Hepatocyte (in vitro differentiated cells): ENCODE data around the gene FAM210B. TPM values are rescaled to one million over a fixed set of nuclear protein-coding genes. Genes with fewer than 3 reads are reported as not detected.

Experiments
- DNase-seq: peaks from one replicate; pipeline ENCODE4 v3.0.0-alpha.2; 2016; ENCODE audit warnings: low spot score
- H2AFZ ChIP-seq: fragments of 200-600 bp; sonication (generic); 2 replicates; pipeline ENCODE4 v1.6.0; 2016; ENCODE audit warnings: antibody characterized with exemption, mild to moderate bottlenecking
- H3K27ac ChIP-seq: fragments of 200-600 bp; sonication (generic); 2 replicates; pipeline ENCODE4 v1.5.1; 2016; ENCODE audit warnings: mild to moderate bottlenecking
- H3K27me3 ChIP-seq: fragments of 200-600 bp; sonication (generic); 2 replicates; pipeline ENCODE4 v1.6.1; 2016
- H3K36me3 ChIP-seq: fragments of 200-600 bp; sonication (generic); replicated peaks from 2 replicates; pipeline ENCODE4 v1.5.1; 2016; ENCODE audit warnings: low read depth; ENCODE audit not compliant: insufficient read depth
- H3K4me1 ChIP-seq: fragments of 200-600 bp; sonication (generic); 2 replicates; pipeline ENCODE4 v1.5.1; 2016; ENCODE audit warnings: mild to moderate bottlenecking, moderate library complexity; ENCODE audit not compliant: insufficient read depth
- H3K4me2 ChIP-seq: fragments of 200-600 bp; sonication (generic); 2 replicates; pipeline ENCODE4 v1.6.0; 2016
- H3K4me3 ChIP-seq: fragments of 200-600 bp; sonication (generic); 2 replicates; pipeline ENCODE4 v1.5.1; 2016; ENCODE audit warnings: mild to moderate bottlenecking
- H3K79me2 ChIP-seq: fragments of 200-600 bp; sonication (generic); 2 replicates; pipeline ENCODE4 v1.6.0; 2017; ENCODE audit warnings: mild to moderate bottlenecking
- H3K9me2 ChIP-seq: fragments of 200-600 bp; sonication (generic); replicated peaks from 2 replicates; pipeline ENCODE4 v1.6.0; 2017; ENCODE audit warnings: mild to moderate bottlenecking; ENCODE audit not compliant: insufficient read depth
- H3K9me3 ChIP-seq: fragments of 200-600 bp; sonication (generic); 2 replicates; pipeline ENCODE4 v1.5.1; 2016; ENCODE audit warnings: low read depth, mild to moderate bottlenecking
- H4K20me1 ChIP-seq: fragments of 200-600 bp; sonication (generic); 2 replicates; pipeline ENCODE4 v1.6.0; 2016; ENCODE audit warnings: mild to moderate bottlenecking; ENCODE audit not compliant: insufficient read depth, poor library complexity, severe bottlenecking
- CTCF ChIP-seq: fragments of 200-600 bp; sonication (generic); IDR thresholded peaks from 2 replicates; pipeline ENCODE4 v1.5.1; 2016; ENCODE audit warnings: antibody characterized with exemption, mild to moderate bottlenecking; ENCODE audit not compliant: poor library complexity
- EZH2 ChIP-seq: fragments of 200-600 bp; sonication (generic); IDR thresholded peaks from 2 replicates; pipeline ENCODE4 v1.6.1; 2016; ENCODE audit warnings: antibody characterized with exemption, mild to moderate bottlenecking, borderline replicate concordance
- EZH2phosphoT487 ChIP-seq: fragments of 200-600 bp; sonication (generic); IDR thresholded peaks from one replicate; pipeline ENCODE4 v1.6.1; 2018; ENCODE audit warnings: antibody characterized with exemption, mild to moderate bottlenecking, low read depth, moderate library complexity; ENCODE audit not compliant: unreplicated experiment, severe bottlenecking
- WGBS: methylation state at CpG from one replicate; pipeline ENCODE4 v1.1.6; 2016; ENCODE audit warnings: low lambda C conversion rate; ENCODE audit errors: missing lambda C conversion rate; 5-methylcytosine and 5-hydroxymethylcytosine counted together
- polyA plus RNA-seq: library from polyadenylated mRNA; unstranded; fragments of >200 nt; fragmentation: Nextera tagmentation; extraction: Ambion mirVana; gene quantifications from 2 replicates; pipeline ENCODE4 v1.2.1, GENCODE V29; 2016
- total RNA-seq: library from RNA; depleted of rRNA; stranded (reverse); fragments of >200 nt; gene quantifications from 2 replicates; pipeline ENCODE4 v1.2.3, GENCODE V29; 2014

FAM210B gene
- total and polyA plus RNA-seq, 2 experiments from 2014 or later = 57.0 to 62.7 TPM

GRCh38 chr20:56369179-56369578 is 10.4 kb downstream of the FAM210B start:
- WGBS = 93% methylated on average over 4 of the region's 4 CpGs
- no peak overlapping the region for H3K4me2 ChIP-seq
- no peak for DNase-seq
- H3K9me3 ChIP-seq = no peaks in the 10 kb centered on the region
- no peaks in the 10 kb centered on the region for H4K20me1 ChIP-seq
- H3K4me3 ChIP-seq = no peak overlapping the region
- no peak overlapping the region for H3K27ac ChIP-seq
- no peaks in the 10 kb centered on the region for H3K9me2 ChIP-seq
- no peaks in the 10 kb centered on the region for H3K4me1 ChIP-seq
- H2AFZ ChIP-seq = no peak overlapping the region
- H3K27me3 ChIP-seq = no peaks in the 10 kb centered on the region
- no peaks in the 10 kb centered on the region for H3K79me2 ChIP-seq
- no peaks in the 10 kb centered on the region for H3K36me3 ChIP-seq
- TF ChIP-seq CTCF = no peak
- TF ChIP-seq EZH2 = no peak
- no peak for TF ChIP-seq EZH2phosphoT487

DNA sequence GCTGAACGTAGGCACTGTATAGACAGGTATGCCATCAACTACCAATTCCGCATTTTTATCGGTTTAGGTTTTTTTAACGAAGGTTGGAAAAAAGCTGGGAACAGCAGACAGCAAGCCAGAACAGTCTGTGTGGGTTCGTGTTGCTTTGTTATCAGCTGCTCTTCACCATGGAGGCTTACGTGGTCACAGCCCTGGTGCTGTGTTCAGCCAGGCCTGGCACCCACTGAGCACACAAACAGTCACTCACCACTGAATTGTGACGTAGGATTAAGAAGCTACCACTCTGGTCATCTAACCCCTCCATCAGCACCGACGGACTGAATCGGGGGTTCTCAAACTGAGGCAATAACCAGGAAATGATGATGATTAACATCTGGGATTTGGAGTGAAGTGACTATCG is 13.2 kb downstream of the FAM210B start:
- Histone ChIP-seq H4K20me1 (no peaks in the 10 kb centered on the region), H3K4me2 (no peak overlapping the region), H3K27ac (no peak overlapping the region), H3K9me2 (no peaks in the 10 kb centered on the region), H3K27me3 (no peaks in the 10 kb centered on the region), H3K4me1 (no peaks in the 10 kb centered on the region), H3K4me3 (no peak overlapping the region), H3K79me2 (peaks cover 16% of the 10 kb centered on the region), H3K9me3 (no peaks in the 10 kb centered on the region), H3K36me3 (no peaks in the 10 kb centered on the region), H2AFZ (no peak overlapping the region)
- TF ChIP-seq EZH2 = no peak
- no peak for TF ChIP-seq CTCF
- no peak for TF ChIP-seq EZH2phosphoT487
- WGBS = 80% methylated on average over 11 of the region's 11 CpGs
- DNase-seq = no peak

DNA sequence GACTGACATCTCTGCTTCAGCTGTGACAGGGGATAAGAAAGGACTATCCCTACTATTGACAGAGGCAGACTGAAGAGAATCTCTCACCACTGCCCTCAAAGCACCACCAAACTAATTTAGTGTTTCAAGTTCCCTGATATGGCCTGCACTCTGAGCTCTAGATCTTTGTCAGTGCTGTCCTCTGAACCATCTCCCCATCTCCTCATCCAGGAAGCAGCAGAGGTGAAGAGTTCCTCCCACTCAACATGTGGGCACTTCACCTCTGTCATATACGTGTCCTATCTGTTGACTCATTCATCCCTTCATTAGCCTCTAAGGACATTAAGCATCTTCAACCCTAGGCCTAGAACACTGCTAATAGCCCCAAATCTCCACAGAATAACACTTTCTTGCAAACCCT is 14.1 kb downstream of the FAM210B start:
- H3K79me2 ChIP-seq = peaks cover 16% of the 10 kb centered on the region
- H3K4me1 ChIP-seq = no peaks in the 10 kb centered on the region
- no peak overlapping the region for H3K27ac ChIP-seq
- no peaks in the 10 kb centered on the region for H3K36me3 ChIP-seq
- H4K20me1 ChIP-seq = no peaks in the 10 kb centered on the region
- H3K27me3 ChIP-seq = no peaks in the 10 kb centered on the region
- H3K4me2 ChIP-seq = no peak overlapping the region
- H3K4me3 ChIP-seq = no peak overlapping the region
- WGBS = 86% methylated on average over 1 of the region's 1 CpG
- H2AFZ ChIP-seq = no peak overlapping the region
- H3K9me3 ChIP-seq = no peaks in the 10 kb centered on the region
- TF ChIP-seq EZH2phosphoT487 (no peak), EZH2 (no peak)
- DNase-seq = no peak
- no peaks in the 10 kb centered on the region for H3K9me2 ChIP-seq

DNA sequence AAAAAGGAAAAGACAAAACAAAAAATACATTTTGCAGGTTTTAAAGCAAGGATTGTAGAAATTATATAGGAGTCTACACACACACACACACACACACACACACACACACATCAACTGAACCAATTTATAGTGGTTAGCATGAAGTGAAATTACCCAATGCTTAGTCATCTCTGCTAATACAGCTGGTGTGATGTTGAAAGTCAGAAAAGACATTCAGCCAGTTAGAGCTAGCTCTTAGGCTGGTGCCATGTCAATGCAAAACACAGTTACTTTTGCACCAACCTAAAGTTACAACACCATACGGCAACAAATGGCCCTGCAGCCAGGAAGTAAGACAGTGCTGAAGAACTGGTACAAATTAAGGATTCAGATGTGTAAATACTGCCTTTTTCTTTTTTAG is 15.2 kb downstream of the FAM210B start:
- TF ChIP-seq EZH2phosphoT487 (no peak), CTCF (no peak), EZH2 (no peak)
- no peak overlapping the region for H3K4me3 ChIP-seq
- H3K9me2 ChIP-seq = no peaks in the 10 kb centered on the region
- H3K79me2 ChIP-seq = peaks cover 16% of the 10 kb centered on the region
- no peak overlapping the region for H3K4me2 ChIP-seq
- DNase-seq = peak; percentile 62
- H3K27me3 ChIP-seq = no peaks in the 10 kb centered on the region
- H3K27ac ChIP-seq = no peak overlapping the region
- no peaks in the 10 kb centered on the region for H3K36me3 ChIP-seq
- no peaks in the 10 kb centered on the region for H3K4me1 ChIP-seq
- WGBS = 77% methylated on average over 1 of the region's 1 CpG
- no peaks in the 10 kb centered on the region for H3K9me3 ChIP-seq
- H2AFZ ChIP-seq = no peak overlapping the region
- no peaks in the 10 kb centered on the region for H4K20me1 ChIP-seq
